Measurements from ENCODE around the gene FANCD2. TPM values are rescaled to one million over a fixed set of nuclear protein-coding genes. Genes with fewer than 3 reads are reported as not detected.

Gene FANCD2
- total RNA-seq, 1 experiment from 2014 or later = 74.9 TPM

DNA sequence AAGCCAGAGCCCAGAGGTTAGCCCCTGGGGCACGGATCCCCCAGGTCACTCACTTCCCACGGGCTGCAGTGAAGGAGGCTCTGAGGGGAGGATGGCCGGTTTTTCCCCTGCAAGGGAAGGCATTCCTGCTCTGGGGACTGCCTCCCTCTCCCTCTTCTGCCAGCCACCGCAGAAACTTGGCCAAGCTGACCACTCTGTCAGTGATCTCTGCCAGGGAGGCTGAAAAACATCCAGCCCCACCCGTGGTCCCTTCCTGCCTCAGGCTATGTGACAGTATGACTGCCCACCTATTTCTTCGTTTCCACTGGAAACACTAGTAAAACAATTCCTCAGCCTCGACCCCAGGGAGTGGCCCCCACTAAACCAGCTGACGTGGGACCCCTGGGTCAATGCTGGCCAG is 14.6 kb upstream of the FANCD2 start:
- H3K9ac ChIP-seq (ENCODE audit: extremely low read depth, insufficient read length, low read length) = no peak overlapping the region
- whole genome bisulfite sequencing (ENCODE audit: extremely low coverage, insufficient read length, low lambda C conversion rate) = no CpG with 5 or more reads among the region's 8 CpGs
- H3K27ac Mint-ChIP-seq = no peak overlapping the region

More for the DNA sequence above, 14.6 kb upstream of the FANCD2 start:
- no peak for DNase-seq
- Mint-ChIP-seq H3K27me3 (ENCODE audit: low read depth) (peaks cover 23% of the 10 kb centered on the region), H3K4me3 (no peak overlapping the region), H3K4me1 (peaks cover 17 to 24% of the 10 kb centered on the region in 2 experiments), H3K36me3 (ENCODE audit: insufficient read depth in 1 of 3, low read depth in 3 of 3) (no peaks in the 10 kb centered on the region), H3K9me3 (no peaks in the 10 kb centered on the region)
- H2AK5ac ChIP-seq (ENCODE audit: insufficient read length, low read length) = no peak overlapping the region
- no peaks in the 10 kb centered on the region for H3K79me2 ChIP-seq (ENCODE audit: insufficient read depth, low read length)
- H2BK120ac ChIP-seq (ENCODE audit: low read depth, low read length, poor library complexity, severe bottlenecking) = no peak overlapping the region
- no peaks in the 10 kb centered on the region for H4K20me1 ChIP-seq (ENCODE audit: control insufficient read depth, insufficient read depth, insufficient read length)
- H3T11ph ChIP-seq (ENCODE audit: low read length) = no peak overlapping the region
- no peak overlapping the region for H3K56ac ChIP-seq (ENCODE audit: insufficient read length, low read depth, low read length)
- no peak overlapping the region for H2BK20ac ChIP-seq (ENCODE audit: low read depth, low read length, poor library complexity, severe bottlenecking)
- no peak overlapping the region for H3K23ac ChIP-seq (ENCODE audit: insufficient read length, low read depth, low read length)
- no peaks in the 10 kb centered on the region for H3K4me1 ChIP-seq (ENCODE audit: insufficient read depth, low read length)
- no peaks in the 10 kb centered on the region for H3K79me1 ChIP-seq (ENCODE audit: insufficient read depth, low read depth, low read length, poor library complexity, severe bottlenecking)
- no peak overlapping the region for H2BK5ac ChIP-seq (ENCODE audit: insufficient read length, low read length)
- no peak overlapping the region for H4K8ac ChIP-seq (replicated peaks; ENCODE audit: insufficient read length, low read depth, low read length)
- H2BK12ac ChIP-seq (ENCODE audit: insufficient read length, low read depth, low read length) = no peak overlapping the region
- H3K27ac ChIP-seq (ENCODE audit: insufficient read length, low read depth, low read length) = no peak overlapping the region
- H3K9me3 ChIP-seq (ENCODE audit: control insufficient read depth, low read depth, low read length) = no peaks in the 10 kb centered on the region
- no peak overlapping the region for H3K4me2 ChIP-seq (ENCODE audit: insufficient read depth, insufficient read length, low read length)
- H3K18ac ChIP-seq (ENCODE audit: insufficient read length, low read depth, low read length) = no peak overlapping the region
- no peak overlapping the region for H2AFZ ChIP-seq (ENCODE audit: low read length)
- no peak overlapping the region for H3K4ac ChIP-seq (ENCODE audit: low read depth, low read length)
- TF ChIP-seq, protein P1, sequence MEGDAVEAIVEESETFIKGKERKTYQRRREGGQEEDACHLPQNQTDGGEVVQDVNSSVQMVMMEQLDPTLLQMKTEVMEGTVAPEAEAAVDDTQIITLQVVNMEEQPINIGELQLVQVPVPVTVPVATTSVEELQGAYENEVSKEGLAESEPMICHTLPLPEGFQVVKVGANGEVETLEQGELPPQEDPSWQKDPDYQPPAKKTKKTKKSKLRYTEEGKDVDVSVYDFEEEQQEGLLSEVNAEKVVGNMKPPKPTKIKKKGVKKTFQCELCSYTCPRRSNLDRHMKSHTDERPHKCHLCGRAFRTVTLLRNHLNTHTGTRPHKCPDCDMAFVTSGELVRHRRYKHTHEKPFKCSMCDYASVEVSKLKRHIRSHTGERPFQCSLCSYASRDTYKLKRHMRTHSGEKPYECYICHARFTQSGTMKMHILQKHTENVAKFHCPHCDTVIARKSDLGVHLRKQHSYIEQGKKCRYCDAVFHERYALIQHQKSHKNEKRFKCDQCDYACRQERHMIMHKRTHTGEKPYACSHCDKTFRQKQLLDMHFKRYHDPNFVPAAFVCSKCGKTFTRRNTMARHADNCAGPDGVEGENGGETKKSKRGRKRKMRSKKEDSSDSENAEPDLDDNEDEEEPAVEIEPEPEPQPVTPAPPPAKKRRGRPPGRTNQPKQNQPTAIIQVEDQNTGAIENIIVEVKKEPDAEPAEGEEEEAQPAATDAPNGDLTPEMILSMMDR (conservative IDR thresholded peaks at IDR 0.05) = no peak
- H3K27me3 ChIP-seq (ENCODE audit: insufficient read depth, low read length) = no peaks in the 10 kb centered on the region
- no peak overlapping the region for H4K91ac ChIP-seq (ENCODE audit: insufficient read length, low read depth, low read length)
- peaks cover 11% of the 10 kb centered on the region for H3K23me2 ChIP-seq (ENCODE audit: insufficient read length, low read depth, low read length, poor library complexity, severe bottlenecking)
- H4K5ac ChIP-seq (ENCODE audit: insufficient read length, low read depth, low read length) = no peak overlapping the region
- H3K14ac ChIP-seq (ENCODE audit: insufficient read depth, low read length) = no peak overlapping the region; the same call in 1 of the 2 replicates
- H2BK15ac ChIP-seq (ENCODE audit: low read depth, low read length) = no peak overlapping the region

Measured in H9 (cell line).